NCI-H526 treated with DMSO at 0.1 percent for 48 hours (cell line): Measurements from ENCODE around the gene MYH13.

Experiments
- DNase-seq: peaks from one replicate; lab custom pipeline; 2025; lab: John Stamatoyannopoulos, UW

Gene MYH13

DNA sequence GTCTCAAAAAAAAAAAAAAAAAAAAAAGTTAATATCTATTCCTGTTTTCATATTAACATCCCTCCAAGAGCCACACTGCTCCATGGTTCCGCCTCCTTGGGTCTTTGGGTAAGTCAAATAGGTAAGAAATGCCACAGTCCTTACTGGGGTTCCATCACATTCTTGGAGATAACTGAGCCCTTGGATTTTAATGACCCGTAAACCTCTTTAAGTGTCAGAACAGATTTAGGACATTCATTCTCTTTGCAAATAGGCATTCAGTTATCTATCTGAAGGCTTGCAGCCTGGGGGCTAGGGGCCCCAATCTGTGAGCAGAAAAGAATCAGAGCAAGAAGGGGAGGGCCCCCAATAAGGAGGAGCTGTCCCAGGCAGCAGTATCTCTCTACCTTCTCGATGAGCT lies 28.0 kb downstream of the MYH13 start:
- DNase-seq, result no peak

DNA sequence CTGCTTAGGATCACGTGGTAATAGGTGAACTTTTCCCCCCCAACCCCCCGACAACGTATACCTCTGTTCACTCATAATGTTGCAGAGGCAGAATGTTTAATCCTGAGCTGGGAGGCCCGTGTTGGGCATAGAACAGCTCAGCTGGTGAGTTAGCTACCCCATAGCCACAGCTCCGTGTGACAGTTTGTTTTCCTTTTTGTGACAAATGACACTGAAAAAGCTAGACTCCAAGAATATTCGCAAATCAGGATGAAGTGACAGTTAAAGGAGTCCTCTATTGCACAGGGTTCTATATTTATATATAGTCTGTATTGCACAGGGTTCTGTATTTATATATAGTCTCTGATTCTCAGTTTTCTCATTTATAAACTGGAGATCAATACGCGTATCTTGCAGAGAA lies 33.8 kb downstream of the MYH13 start:
- no peak for DNase-seq

DNA sequence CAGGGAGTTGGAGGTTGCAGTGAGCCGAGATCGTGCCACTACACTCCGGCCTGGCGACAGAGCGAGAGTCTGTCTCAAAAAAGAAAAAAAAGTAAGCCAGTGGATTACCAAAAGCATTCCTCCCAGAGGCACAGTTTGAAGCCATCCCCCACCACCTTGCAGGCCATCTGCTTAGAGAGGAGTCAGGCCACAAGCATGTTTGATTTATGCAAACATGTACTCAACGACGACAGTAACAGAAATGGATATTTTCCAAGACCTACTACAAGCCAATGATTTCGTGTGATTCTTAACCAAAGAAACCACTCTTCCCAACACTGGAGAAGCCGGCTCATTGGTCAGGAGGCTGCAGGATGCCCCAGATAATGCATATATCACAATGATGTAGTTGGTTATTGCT lies 34.8 kb downstream of the MYH13 start:
- DNase-seq, result no peak

DNA sequence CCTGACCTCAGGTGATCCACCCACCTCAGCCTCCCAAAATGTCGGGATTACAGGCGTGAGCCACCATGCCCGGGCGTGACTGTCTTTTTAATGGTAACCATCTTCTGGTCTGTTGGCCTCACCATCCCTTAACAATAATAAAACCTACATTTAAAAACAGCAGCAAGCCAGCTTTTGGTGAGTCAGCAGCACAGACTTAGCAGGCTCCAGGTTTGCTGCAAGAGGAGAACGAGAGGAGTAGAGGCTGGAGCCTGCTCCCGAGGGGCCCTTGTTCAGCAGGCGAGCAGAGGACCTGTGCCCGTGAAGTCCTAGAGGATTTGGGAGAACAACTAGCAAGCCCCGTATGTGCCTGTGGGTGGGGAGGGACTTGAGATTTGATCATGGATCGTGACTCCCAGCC lies 35.7 kb downstream of the MYH13 start:
- no peak for DNase-seq

DNA sequence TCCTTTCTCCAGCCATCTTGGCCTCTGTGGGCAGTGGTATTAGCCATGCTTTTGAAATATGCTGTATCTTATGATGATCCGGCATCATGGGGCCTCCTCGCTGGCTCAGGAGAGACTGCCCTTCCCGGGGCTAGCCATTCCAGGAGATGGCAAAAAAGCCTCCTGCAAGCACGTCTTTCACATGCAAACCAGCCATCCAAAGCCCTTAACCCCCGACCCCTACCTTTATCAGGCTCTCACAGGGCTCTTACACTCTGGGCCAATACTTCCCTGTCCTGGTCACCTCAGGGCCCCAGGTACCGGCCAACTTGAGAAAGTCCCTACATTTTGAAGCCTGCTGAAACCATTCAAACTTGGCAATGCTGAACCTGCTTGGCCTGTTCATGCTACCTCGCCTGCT lies 36.4 kb downstream of the MYH13 start:
- no peak for DNase-seq

DNA sequence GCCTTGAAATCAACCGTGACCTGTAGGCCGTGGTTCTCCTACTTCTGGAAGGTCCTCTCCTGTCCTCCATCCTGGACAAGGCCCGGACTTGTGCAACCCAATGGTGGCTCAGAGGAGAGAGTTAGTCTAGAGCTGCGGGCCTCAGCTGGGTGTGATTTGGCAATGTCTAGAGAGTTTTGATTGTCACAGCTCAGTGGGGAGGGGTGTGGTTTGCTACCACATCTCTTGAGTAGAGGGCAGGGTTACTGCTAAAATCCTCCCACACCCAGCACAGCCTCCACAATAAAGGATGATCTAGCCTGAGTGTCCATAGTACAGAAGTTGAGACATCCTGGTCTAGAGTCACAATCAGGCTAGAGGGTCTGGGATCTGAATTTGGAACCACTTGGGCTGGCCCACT lies 40.3 kb downstream of the MYH13 start:
- no peak for DNase-seq

DNA sequence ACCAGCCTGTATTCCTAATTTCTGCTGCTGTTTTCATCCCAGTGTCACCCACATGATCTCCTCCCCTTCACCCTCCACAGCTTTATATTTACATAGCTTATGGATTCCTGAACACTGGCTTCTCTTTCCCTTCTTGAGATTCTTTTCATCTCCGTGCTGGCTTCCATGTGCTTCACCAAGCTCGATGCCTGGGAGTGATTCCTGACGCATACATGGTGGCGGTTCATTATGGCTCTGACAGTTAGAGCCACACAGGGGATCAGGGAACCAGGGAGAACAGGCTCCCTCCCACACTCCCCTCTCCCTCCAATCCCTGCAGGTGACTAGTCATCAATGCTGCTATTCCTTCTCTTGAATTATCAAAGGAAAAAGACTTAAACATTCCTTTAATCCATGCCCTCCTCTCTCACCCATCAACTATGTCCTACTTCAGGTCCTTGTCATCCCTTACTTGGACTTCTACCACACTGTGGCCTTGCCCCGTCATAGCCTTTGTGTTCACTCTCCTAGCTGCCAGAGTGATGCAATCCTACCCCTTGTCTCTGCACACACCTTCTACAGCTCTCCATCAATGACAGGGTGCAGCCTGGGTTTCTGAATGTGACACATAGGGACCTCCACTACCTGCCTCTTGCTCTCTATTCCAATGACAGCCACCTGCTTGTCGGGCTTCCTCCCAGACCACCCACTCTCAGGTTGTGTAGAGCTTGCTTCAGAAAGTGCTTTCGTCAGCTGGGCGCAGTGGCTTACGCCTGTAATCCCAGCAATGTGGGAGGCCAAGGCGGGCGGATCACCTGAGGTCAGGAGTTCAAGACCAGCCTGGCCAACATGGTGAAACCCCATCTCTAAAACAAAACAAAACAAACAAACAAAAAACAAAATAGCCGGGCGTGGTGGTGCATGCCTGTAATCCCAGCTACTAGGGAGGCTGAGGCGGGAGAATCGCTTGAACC lies 43.6 kb downstream of the MYH13 start:
- no peak for DNase-seq

DNA sequence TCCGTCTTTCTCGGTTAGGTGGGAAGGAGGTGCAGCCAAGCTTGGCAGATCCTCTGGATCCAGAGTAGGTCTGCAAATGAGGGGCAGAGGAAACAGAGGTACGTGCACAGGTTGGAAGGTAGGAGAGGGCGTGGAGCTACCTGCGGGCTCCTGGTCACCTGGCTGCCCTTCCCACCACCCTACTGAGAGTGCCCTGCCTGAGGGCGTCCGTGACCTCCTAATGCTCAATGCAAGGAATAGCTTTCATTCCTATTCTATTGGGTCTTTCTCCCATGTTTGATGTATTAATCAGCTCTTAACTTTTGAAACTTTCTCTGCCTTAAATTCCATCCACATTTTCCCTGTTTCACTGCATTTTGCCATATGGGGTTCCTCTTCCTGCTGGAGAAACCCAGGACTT lies 44.6 kb downstream of the MYH13 start:
- DNase-seq, result no peak

DNA sequence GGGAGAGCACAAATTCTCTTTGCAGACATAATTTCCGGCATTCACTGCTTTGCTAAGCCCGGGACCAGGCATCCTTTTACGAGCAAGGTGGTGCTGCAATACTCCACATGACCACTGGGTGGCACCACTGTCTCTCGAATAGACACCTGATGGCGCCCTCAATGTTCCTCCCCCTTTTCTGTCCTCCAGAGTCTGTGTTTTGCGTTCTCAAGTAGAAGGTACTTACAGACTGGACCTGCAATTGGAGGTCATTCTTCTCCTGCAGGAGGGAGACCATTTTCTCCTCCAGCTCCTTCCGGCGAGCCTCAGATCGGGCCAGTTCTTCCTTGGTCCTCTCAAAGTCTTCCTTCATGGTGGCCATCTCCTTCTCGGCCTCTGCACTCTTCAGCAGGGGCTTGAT lies 45.2 kb downstream of the MYH13 start:
- DNase-seq, result peak; percentile 44

DNA sequence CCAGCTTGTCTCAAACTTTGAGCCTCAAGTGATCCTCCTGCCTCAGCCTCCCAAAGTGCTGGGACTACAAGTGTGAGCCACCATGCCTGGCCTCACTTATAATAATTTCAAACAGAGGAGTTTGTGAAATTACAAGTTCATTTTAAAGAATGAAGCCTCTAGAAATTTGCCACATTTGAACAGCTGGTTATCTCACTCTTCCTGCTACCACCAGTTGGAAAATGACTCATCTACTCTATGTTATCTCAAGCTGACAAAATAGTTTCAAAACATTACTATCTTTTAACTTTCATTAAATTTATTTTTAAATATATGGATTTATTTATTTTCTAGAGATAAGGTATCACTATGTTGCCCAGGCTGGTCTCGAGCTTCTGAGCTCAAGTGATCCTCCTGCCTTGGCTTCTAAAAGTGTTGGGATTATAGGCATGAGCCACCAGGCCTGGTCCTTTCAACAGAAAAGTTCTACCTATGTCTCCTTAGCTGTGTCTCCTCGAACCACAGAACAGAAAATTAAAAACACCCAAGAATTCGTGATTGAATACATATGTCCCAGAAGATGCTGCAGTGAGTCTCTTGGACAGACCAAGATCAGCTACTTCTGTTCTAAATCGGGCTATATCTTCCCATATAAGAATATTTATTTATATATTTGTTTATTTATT lies 47.6 kb downstream of the MYH13 start:
- DNase-seq, result no peak

DNA sequence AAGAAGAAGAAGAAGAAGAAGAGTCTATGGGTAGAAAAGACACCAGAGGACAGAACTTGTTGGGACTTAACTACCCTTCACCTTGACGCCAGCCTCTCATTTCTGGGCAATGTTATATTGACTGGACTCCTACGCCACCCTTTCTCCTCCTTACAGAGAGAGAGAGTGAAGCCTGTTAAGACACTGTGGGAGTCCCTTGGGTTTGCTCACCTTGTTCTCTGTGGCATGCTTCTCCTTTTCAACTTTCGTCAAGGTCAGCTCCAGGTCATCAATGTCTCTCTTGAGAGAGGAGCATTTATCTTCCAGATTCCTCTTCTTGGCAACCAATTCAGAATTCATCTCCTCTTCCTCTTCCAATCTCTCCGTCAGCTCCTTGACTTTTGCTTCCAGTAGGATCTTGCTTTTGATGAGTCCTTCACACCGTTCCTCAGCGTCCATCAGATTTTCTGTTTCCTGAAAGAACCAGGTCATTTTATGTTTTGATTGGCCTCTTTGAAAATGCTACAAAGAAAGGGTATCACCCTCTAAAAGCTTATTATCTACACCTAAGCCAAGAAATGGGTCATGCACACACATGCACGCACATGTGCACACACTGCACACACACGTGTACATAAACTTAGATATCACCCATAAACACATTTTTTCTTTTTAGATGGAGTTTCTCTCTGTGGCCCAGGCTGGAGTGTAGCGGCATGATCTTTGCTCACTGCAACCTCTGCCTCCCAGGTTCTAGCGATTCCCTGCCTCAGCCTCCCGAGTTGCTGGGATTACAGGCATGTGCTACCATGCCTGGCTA lies 48.8 kb downstream of the MYH13 start:
- DNase-seq, result no peak

DNA sequence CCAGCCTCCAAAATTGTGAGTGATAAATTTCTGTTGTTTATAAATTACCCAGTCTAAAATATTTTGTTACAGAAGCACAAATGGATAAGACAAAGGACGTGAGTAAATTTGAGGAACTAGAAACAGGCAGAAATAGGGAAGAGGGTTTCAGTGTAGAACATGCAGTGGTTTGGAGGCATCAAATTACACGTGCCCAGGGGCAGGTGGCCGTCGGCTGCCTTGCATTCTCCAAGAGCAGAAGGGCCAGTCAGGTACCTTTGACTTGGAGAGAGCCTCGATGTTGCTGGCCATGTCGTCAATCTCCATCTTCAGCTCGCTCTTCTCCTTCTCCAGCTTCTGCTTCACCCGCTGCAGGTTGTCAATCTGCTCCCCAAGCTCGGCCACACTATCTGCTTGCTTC lies 54.3 kb downstream of the MYH13 start:
- DNase-seq, result no peak

DNA sequence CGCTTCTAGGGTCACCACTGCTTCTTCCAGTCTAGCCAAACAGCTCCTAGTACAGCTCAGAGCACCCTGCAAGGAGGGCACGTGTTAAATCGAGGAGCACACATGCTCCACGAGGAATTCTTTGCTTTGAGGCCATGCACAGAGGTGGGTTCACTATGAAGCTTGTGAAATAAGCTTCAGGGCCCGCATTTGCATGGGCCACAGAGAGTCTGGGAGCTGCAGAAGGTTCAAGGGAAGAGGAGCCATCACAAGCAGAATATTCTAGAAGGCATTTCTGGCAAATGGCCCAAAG lies 55.3 kb downstream of the MYH13 start:
- DNase-seq, result no peak

DNA sequence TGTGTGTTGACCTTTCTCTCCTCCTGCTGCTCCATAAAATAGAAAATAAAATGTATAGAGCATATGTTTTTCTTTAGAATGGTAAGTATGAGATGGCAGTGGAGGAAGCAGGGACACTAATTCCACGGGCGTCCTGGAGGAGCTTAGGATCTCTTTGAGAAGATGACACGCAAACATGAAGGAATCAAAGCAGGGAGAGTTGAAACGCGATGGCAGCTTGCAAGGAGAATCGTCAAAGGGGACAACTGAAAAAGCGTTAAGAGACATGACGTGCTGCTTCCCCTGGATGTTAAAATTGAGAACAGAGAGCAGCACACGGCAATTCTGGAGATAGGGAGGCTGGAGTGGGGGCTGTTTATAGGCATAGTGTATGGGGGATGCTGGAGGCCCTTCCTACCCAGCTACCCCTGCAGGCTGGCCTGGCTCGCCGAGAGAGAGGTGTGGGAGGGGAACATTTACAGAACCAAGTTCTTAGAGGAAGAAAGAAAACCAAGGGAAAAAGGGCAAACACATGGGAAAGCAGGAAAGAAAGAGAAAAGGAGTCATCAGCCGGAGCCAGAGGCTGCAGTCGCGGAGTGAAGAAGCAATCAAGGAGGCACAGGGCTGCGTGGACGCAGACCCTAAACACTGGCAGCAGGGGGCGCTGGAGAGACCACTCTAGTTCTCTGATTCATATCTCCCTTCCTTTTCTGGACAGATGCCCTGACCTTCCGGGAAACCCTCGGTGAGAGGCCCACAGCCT lies 55.8 kb downstream of the MYH13 start:
- DNase-seq, result no peak

DNA sequence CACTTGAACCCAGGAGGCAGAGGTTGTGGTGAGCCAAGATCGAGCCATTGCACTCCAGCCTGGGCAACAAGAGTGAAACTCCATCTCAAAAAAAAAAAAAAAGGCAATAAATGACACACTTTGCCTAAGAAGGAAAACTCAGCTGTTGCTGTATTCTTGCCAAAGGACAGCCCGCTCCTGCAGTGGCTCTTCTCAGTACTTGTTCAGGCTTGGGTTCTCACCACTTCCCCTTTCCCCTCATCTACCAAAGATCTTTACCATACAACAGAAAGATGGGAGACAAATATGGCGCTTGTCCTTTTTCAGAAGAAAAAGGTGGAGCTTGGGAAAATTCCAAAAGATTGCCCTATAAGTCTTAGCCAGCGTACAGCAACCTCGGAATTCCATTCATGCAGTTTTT lies 58.5 kb downstream of the MYH13 start:
- DNase-seq, result no peak

DNA sequence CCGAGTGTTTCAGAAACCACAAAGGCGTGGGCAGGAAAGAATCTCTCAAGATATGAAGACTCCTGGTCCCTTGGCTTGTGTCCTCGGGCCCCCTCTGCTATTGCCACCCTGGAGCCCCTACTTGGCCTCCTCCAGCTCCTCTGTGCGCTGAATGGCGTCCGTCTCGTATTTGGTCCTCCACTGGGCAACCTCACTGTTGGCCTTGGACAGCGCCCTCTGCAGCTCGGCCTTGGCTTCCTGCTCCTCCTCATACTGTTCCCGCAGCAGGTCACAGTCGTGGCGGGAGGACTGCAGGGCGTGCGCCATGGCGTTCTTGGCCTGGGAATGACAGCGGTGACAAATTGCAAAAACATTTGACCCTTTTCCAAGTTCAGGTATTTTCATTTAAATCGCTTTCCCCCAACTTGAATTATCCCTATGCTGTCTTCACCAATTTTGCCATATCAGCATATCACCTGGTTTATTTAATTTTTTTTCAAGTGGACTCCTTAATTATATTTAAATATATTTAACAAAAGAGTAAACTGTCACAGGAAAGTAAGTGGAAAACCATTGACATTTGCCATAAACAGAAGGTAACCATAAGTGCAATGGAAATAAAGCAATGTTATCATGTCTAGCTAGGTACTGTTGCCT lies 59.7 kb downstream of the MYH13 start:
- no peak for DNase-seq

DNA sequence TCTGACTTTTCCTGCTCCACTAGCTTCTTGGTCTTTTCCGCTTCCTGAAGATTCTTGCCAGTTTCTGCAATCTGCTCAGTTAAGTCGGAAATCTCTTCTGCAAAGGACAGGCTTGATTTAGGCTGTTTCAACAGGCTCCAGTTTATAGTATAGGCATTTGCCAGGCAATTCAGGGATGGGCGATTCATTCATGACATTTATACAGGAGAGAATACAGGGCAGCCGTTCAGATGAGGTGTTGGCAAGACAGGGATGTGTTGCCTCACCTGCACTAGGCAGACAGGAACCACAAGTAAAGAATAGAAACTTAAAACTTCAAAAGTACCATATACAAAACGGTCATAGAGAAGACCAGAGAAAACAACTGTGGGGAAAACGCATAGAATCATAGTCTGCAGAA lies 61.7 kb downstream of the MYH13 start:
- DNase-seq, result no peak

DNA sequence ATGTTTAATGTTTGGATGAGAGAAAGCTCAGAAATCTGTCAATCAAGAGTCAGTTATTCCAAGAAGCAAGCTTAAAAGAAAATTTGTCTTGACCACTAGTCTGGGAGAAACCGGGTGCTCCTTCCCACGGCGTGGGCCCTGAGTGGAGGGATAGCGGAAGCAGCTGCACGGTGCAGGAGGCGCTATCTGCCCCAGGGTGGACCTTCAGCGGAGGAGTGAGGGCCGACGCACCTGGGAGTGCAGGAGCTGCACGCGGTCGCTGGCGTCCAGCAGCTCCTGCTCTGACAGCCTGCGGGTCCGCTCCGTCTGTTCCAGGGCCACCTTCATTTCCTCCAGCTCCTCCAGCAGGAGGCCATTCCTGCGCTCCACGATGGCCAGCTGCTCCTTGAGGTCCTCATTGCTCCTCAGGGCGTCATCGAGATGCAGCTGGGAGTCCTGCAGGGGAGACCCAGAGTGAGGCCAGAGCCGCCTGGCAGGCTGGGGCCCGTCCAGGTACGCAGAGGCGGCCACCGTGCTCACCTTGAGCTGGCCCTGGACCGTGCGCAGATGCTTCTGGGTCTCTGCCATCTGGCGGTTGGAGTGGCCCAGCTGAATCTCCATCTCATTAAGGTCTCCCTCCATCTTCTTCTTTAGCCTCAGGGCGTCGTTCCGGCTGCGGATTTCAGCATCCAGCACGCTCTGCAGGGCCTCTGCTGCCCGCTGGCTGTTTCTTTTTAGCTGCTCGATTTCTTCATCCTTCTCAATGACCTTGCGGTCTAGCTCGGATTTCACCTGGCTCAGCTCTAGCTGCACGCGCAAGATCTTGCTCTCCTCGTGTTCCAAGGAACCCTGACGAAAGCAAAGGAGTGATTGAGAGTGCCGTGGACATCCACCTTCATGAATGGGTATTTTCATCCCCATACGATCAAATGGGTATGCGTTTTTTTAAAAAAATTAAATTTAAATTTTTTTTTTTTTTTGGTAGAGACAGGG lies 63.5 kb downstream of the MYH13 start:
- no peak for DNase-seq

DNA sequence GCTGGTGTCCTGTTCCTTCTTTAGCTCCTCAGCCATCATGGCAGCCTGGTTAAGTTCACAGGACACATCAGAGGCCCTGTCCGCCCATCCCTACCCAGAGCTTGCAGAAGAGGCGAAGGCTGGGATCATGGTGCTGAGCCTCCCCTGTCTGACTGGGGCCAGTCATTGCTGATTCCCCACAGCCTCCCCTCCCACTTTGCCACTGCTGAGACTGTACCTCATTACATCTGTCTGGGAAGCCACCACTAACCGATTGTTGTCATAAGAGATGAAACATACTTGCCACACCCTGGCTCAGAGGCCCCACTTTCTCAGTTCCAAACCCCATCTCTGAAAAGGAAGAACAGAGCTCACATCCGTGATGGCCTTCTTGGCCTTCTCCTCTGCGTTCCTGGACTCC lies 66.2 kb downstream of the MYH13 start:
- no peak for DNase-seq

DNA sequence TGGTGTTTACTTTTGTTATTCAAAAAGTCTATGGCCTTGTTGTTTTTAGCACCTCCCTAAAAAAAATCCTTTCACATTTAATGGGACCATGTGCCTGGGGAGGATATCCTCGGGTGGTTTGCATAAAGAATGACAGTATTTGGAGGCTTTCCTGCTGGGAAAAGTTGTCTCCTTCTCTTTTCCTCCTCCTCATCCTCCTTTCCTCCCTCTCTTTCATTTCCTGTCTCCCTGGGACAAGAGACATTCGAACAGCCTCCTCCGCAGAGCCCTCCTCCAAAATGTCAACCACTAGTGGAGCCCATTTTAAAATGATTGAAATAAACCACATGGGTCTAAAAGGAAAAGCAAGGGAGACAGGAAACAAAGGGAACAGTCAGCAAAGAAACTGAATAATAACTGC lies 67.4 kb downstream of the MYH13 start:
- DNase-seq, result no peak
